ENCODE results near the gene A4GNT.
"Not testable (repeated sequence)": the region's sequence is repeated elsewhere in the genome, so short reads cannot be mapped to it uniquely, and the experiment has no call there.

Gene A4GNT

DNA sequence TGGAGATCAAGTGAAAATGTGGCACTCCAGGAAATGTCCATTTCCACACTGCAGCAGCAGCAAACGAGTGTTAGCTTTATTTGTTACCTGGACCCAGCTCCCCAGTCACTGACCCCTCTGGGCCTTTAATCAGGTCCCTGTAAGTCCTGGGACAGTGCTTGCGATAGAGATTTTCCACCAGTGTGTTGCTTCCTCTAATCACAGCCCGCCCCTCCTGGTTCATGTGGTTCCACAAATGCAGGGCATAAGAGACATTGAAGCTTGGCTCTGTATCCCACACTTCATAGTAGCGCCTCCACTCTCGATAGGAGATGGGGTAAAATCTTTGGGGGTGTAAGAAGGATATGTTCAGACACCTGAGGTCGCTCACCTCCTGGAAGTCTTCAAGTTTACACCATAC, 8.0 kb downstream of the A4GNT start:
- no peaks in the 10 kb centered on the region for H3K36me3 ChIP-seq
- H4K20me1 ChIP-seq, result no peaks in the 10 kb centered on the region
- H3K9me3 ChIP-seq, result peaks cover 8% of the 10 kb centered on the region
- H3K9ac ChIP-seq, result no peak overlapping the region
- H3K27me3 ChIP-seq, result no peaks in the 10 kb centered on the region; the same call in 1 of the 2 replicates
- H3K4me2 ChIP-seq, result no peak overlapping the region
- no peak overlapping the region for H3K27ac ChIP-seq
- peaks cover 13% of the 10 kb centered on the region for H3K4me1 ChIP-seq
- no peak for TF ChIP-seq Cebpa-rat (IDR thresholded peaks at IDR 0.05)
- H3K4me3 ChIP-seq, result no peak overlapping the region

DNA sequence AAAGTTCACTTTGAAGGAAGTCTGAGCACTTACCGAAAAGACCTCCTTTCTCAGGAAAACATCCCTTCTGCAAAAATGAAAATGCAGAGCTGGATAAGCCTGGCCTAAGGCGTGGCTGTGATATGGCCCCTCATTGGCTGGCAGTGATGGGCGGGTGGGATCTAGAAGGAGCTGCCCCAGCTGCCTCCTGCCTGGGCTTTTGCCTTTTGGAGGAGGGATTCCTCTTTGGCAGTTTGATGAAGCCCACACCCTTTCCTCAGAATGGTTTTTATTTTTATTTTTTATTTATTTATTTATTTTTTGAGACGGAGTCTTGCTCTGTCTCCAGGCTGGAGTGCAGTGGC, 12.8 kb downstream of the A4GNT start:
- Histone ChIP-seq H3K9ac (no peak overlapping the region), H3K9me3 (peaks cover 8% of the 10 kb centered on the region), H3K4me2 (no peak overlapping the region), H4K20me1 (no peaks in the 10 kb centered on the region), H3K4me1 (peaks cover 9% of the 10 kb centered on the region), H3K36me3 (no peaks in the 10 kb centered on the region), H3K27me3 (peaks cover 29% of the 10 kb centered on the region), H3K4me3 (no peak overlapping the region), H3K27ac (no peak overlapping the region)
- TF ChIP-seq Cebpa-rat (IDR thresholded peaks at IDR 0.05), result no peak

DNA sequence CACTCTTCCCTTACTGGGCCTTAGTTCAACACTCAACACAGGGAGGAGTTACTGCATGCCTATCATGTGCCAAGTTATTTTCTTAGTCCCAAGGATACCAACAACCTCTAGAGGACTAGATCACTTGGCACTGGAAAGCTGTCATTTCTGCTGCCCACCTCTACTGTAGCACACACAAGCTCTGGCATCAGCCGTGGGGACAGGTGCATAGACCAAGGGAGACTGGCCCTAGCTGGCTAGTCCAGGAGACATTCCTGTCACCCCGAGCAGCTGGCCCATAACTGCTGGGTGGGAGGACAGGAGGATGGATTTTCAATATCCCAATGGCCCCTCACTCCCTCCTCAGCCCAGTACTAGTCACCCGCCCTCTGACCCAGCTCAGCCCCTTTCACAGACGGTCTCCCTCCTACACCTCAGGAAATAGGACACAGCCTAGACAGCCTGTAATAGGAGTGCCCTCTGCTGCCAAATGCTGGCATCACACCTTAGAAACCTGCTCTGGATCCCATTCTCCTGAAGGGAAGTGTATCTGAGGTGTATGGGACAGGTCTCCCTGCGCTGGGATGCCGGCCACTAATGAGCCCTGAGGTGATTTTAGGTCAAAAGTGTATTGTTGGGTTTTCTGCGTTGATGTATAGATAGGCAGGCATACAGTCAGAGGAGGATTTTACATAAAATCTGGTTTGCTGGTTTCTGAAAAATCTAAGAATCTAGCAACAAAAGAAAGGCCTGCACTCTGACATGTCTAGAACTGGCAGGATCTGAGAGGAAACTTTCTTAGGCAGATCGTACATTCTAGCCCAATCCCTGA, 13.4 kb downstream of the A4GNT start:
- no peak overlapping the region for H3K9ac ChIP-seq
- H3K27ac ChIP-seq, result no peak overlapping the region
- peaks cover 9% of the 10 kb centered on the region for H3K4me1 ChIP-seq
- no peak overlapping the region for H3K4me2 ChIP-seq
- H4K20me1 ChIP-seq, result no peaks in the 10 kb centered on the region
- H3K36me3 ChIP-seq, result no peaks in the 10 kb centered on the region
- TF ChIP-seq Cebpa-rat (IDR thresholded peaks at IDR 0.05), result no peak
- H3K27me3 ChIP-seq, result peaks cover 31% of the 10 kb centered on the region
- peaks cover 5% of the 10 kb centered on the region for H3K9me3 ChIP-seq
- no peak overlapping the region for H3K4me3 ChIP-seq

- peak within 1 kb of the TSS; percentile 64 for H3K9ac ChIP-seq
- no peaks in the 10 kb centered on the region for H3K36me3 ChIP-seq
- peaks cover 31% of the 10 kb centered on the region for H3K27me3 ChIP-seq
- no peaks in the 10 kb centered on the region for H4K20me1 ChIP-seq
- H3K9me3 ChIP-seq, result no peaks in the 10 kb centered on the region
- H3K4me1 ChIP-seq, result peaks cover 9% of the 10 kb centered on the region
- peak within 1 kb of the TSS; percentile 78 for H3K4me3 ChIP-seq
- 0 out of 2 replicates have a peak within 1 kb of the TSS, but pooled peaks have one; percentile 18 for H3K27ac ChIP-seq
- peak within 1 kb of the TSS; percentile 98 for H3K4me2 ChIP-seq
- no peak for TF ChIP-seq Cebpa-rat (IDR thresholded peaks at IDR 0.05)
Measured at GRCh38 chr3:138114988-138115971, 16.9 kb downstream of the A4GNT start, which contains the start of gene DZIP1L. Gene DZIP1L, minus strand, starts transcription at chr3:138115608. Its CDS starts 11,637 bp downstream, at chr3:138103971.

DNA sequence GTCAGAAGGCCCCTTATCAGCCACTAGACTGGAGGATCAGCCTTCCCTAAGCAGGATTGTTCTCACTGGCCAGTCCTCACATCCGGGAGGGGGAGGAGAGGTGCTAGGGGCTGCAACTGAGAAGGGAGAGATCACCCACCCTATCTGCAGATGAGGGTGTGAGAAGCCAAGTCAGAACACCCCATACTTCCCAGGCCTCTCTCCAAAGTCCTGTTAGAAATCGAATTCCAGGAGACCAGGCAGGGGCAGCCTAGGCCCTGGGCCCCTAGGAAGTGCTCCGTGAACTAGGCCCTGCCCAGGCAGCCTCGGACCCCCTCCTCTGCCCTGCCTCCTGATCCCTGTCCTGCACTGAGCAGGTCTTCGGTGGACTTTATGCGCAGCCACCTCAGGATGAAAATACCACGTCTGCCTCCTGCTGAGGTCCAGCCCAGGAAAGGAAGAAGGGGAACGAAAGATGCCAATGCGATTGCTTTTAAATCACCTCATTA, 17.7 kb downstream of the A4GNT start:
- no peak overlapping the region for H3K27ac ChIP-seq
- peak overlapping the region; percentile 78 for H3K4me3 ChIP-seq

DNA sequence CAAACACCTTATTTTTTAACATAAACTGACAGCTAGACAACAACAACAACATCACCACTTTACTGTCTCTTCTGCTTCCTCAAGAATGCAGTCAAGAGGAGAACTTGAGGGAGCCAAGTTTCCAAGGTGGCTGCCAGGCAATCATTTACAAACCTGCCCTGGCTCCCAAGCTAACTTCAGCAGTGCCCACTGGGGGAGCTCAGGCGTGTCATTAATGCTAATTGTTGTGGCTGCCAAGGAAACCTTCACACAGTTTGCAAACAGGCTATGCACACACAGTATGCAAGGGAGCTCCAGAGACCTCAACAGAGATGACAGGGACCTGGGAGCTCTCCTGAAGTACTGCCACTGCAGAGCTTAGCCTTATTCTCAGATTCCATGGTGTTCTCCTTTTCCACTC, 18.9 kb downstream of the A4GNT start:
- H3K4me1 ChIP-seq, result peaks cover 9% of the 10 kb centered on the region
- no peaks in the 10 kb centered on the region for H3K9me3 ChIP-seq
- no peak overlapping the region for H3K9ac ChIP-seq
- H3K27ac ChIP-seq, result no peak overlapping the region
- H3K36me3 ChIP-seq, result no peaks in the 10 kb centered on the region
- no peaks in the 10 kb centered on the region for H4K20me1 ChIP-seq
- H3K4me2 ChIP-seq, result no peak overlapping the region
- H3K27me3 ChIP-seq, result peaks cover 31% of the 10 kb centered on the region
- no peak for TF ChIP-seq Cebpa-rat (IDR thresholded peaks at IDR 0.05)
- no peak overlapping the region for H3K4me3 ChIP-seq

More for the DNA sequence above, 17.7 kb downstream of the A4GNT start:
- TF ChIP-seq Cebpa-rat (IDR thresholded peaks at IDR 0.05), result no peak
- Histone ChIP-seq H3K4me1 (peaks cover 9% of the 10 kb centered on the region), H3K36me3 (no peaks in the 10 kb centered on the region), H3K9ac (peak overlapping the region; percentile 64; the same call in 1 of the 2 replicates), H3K9me3 (no peaks in the 10 kb centered on the region), H3K4me2 (peak overlapping the region; percentile 98), H3K27me3 (peaks cover 31% of the 10 kb centered on the region), H4K20me1 (no peaks in the 10 kb centered on the region)

- Histone ChIP-seq H3K4me3 (no peak overlapping the region), H3K36me3 (no peaks in the 10 kb centered on the region), H3K27ac (no peak overlapping the region), H3K4me1 (peaks cover 9% of the 10 kb centered on the region), H3K4me2 (no peak overlapping the region), H3K9ac (no peak overlapping the region), H4K20me1 (no peaks in the 10 kb centered on the region), H3K9me3 (no peaks in the 10 kb centered on the region), H3K27me3 (peaks cover 31% of the 10 kb centered on the region)
- TF ChIP-seq Cebpa-rat (IDR thresholded peaks at IDR 0.05), result no peak
Measured at GRCh38 chr3:138112362-138112761, 19.8 kb downstream of the A4GNT start.

DNA sequence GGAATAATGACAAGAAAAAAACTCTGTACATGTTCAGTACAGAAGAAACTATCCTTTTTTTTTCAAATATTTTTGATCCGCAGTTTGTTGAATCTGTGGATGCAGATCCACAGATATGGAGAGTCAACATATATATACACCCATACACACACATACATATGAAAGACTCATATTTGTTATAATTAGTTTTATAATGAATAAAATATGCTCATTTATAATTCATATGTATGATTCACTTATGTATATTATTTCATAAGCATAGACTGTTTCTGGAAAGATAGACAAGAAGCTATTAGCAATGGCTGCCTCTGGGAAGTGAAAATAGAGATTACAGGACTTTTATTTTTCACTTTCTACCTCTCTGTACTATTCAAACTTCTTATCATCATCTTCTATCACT, 26.6 kb downstream of the A4GNT start:
- no peak overlapping the region for H3K4me2 ChIP-seq
- no peaks in the 10 kb centered on the region for H3K4me1 ChIP-seq
- no peaks in the 10 kb centered on the region for H3K27me3 ChIP-seq

DNA sequence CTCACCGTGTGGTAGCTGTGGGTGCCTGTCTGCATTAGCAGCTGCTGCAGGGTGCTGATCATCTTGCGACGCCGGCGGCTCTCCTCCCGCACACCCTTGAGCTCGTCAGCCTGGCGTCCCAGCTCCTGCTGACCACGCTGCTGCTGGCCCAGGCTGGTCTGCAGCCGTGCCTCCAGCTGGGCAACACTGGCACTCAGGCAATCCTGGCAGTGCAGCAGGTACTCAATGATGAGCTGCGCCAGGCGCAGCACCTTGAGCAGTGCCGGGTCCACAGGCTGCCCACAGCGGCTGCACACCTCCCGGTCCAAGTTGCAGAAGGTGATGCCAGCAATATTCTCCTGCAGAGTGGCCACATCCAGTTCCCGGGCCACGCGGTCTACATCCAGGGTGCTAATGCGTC, 28.7 kb downstream of the A4GNT start:
- no peaks in the 10 kb centered on the region for H3K9me3 ChIP-seq
- H3K27me3 ChIP-seq, result no peaks in the 10 kb centered on the region
- H3K27ac ChIP-seq, result no peak overlapping the region
- no peaks in the 10 kb centered on the region for H3K4me1 ChIP-seq
- H3K4me3 ChIP-seq, result no peak overlapping the region
- no peaks in the 10 kb centered on the region for H4K20me1 ChIP-seq
- H3K9ac ChIP-seq, result no peak overlapping the region
- H3K4me2 ChIP-seq, result no peak overlapping the region
- TF ChIP-seq Cebpa-rat (IDR thresholded peaks at IDR 0.05), result no peak
- H3K36me3 ChIP-seq, result no peaks in the 10 kb centered on the region

More for the DNA sequence above, 26.6 kb downstream of the A4GNT start:
- no peak for TF ChIP-seq Cebpa-rat (IDR thresholded peaks at IDR 0.05)
- Histone ChIP-seq H3K4me3 (no peak overlapping the region), H3K36me3 (no peaks in the 10 kb centered on the region), H3K9me3 (no peaks in the 10 kb centered on the region), H3K9ac (no peak overlapping the region), H3K27ac (no peak overlapping the region), H4K20me1 (no peaks in the 10 kb centered on the region)

- H3K36me3 ChIP-seq, H3K27ac ChIP-seq, H3K9me3 ChIP-seq, H4K20me1 ChIP-seq, H3K9ac ChIP-seq, H3K4me2 ChIP-seq, H3K4me1 ChIP-seq, H3K4me3 ChIP-seq, H3K27me3 ChIP-seq: not testable (repeated sequence)
Measured at GRCh38 chr3:138101351-138101940, 30.7 kb downstream of the A4GNT start.
